ENCODE data around the gene RNF213. TPM values are rescaled to one million over a fixed set of nuclear protein-coding genes. Genes with fewer than 3 reads are reported as not detected.
"Not testable (repeated sequence)": the region's sequence is repeated elsewhere in the genome, so short reads cannot be mapped to it uniquely, and the experiment has no call there.

RNF213 gene
- total and polyA plus RNA-seq, 4 donors, result 67.0 to 198 (median 106) TPM

DNA sequence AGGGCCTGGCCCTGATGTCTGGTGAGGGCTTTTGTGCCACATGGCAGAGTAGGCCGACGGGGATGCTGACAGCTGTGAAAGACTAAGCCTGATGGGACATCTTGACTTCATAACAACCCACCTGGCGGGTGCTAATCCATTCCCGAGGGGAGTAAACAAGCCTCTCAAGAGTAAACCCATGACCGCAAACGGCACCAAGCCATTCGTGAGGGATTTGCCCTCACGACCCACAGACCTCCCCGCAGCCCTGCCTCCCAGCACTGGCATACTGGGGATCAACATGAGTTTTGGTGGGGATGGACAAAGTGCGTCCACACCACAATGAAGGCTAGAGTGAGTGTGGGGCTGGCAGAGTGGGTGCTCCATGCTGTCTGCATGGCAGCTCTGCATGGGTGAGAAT, 11.7 kb downstream of the RNF213 start:
- WGBS, 2 donors, result 92 to 94% methylated on average over 10 of the region's 10 CpGs
- TF ChIP-seq, protein P1, sequence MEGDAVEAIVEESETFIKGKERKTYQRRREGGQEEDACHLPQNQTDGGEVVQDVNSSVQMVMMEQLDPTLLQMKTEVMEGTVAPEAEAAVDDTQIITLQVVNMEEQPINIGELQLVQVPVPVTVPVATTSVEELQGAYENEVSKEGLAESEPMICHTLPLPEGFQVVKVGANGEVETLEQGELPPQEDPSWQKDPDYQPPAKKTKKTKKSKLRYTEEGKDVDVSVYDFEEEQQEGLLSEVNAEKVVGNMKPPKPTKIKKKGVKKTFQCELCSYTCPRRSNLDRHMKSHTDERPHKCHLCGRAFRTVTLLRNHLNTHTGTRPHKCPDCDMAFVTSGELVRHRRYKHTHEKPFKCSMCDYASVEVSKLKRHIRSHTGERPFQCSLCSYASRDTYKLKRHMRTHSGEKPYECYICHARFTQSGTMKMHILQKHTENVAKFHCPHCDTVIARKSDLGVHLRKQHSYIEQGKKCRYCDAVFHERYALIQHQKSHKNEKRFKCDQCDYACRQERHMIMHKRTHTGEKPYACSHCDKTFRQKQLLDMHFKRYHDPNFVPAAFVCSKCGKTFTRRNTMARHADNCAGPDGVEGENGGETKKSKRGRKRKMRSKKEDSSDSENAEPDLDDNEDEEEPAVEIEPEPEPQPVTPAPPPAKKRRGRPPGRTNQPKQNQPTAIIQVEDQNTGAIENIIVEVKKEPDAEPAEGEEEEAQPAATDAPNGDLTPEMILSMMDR (IDR thresholded peaks at IDR 0.05; ENCODE audit: control extremely low read depth, extremely low read depth), result no peak

DNA sequence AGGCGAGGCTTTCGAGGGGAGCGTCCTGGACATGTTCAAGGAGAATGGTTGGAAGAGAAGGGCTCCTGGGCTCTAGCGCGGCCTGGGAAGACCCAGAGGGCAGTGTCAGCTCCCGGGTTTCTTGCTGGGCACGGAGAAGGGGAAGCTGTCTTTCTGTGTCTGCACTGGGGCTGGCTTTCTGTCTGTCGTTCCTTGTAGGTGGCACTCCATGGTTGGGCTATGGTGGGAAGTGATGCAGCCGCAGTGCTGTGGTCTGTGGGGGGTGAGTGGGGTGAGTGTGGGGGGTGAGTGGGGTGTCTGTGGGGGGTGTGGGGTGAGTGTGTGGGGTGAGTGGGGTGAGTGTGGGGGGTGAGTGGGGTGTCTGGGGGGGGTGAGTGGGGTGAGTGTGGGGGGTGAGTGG, 13.7 kb downstream of the RNF213 start:
- ATAC-seq (ENCODE audit: insufficient read depth, low FRiP score) (no peak), DNase-seq (no peak)
- Histone ChIP-seq H3K36me3 (ENCODE audit: control insufficient read depth in 4 of 4, insufficient read depth in 4 of 4, low read length in 4 of 4) (peaks cover 0 to 39% (median 5%) of the 10 kb centered on the region in 4 donors), H3K27ac (ENCODE audit: low read depth in 1 of 2, low read length in 1 of 2) (no peak overlapping the region), H3K4me3 (no peak overlapping the region), H3K27me3 (ENCODE audit: control insufficient read depth in 3 of 3, insufficient read depth in 3 of 3, low read length in 2 of 3) (no peaks in the 10 kb centered on the region), H3K9me3 (ENCODE audit: control insufficient read depth in 4 of 4, insufficient read depth in 3 of 4, low read length in 3 of 4) (no peaks in the 10 kb centered on the region), H3K4me1 (ENCODE audit: control insufficient read depth in 5 of 5, insufficient read depth in 5 of 5, low read length in 5 of 5) (peaks cover 0 to 16% (median 0%) of the 10 kb centered on the region in 5 donors), H3K9ac (ENCODE audit: insufficient read depth in 1 of 2, low read length in 2 of 2) (no peak overlapping the region)
- WGBS, 2 donors, result 78 to 85% methylated on average over 9 of the region's 9 CpGs
- TF ChIP-seq, protein P1 (IDR thresholded peaks at IDR 0.05; ENCODE audit: control extremely low read depth, extremely low read depth), result no peak

More for the DNA sequence above, 11.7 kb downstream of the RNF213 start:
- H3K9ac ChIP-seq (ENCODE audit: insufficient read depth in 1 of 2, low read length in 2 of 2), result no peak overlapping the region
- no peak overlapping the region for H3K4me3 ChIP-seq
- DNase-seq, result no peak
- peaks cover 0 to 11% (median 0%) of the 10 kb centered on the region in 5 donors for H3K4me1 ChIP-seq (ENCODE audit: control insufficient read depth in 5 of 5, insufficient read depth in 5 of 5, low read length in 5 of 5)
- peaks cover 0 to 32% (median 12%) of the 10 kb centered on the region in 4 donors for H3K36me3 ChIP-seq (ENCODE audit: control insufficient read depth in 4 of 4, insufficient read depth in 4 of 4, low read length in 4 of 4)
- H3K27ac ChIP-seq (ENCODE audit: low read depth in 1 of 2, low read length in 1 of 2), result no peak overlapping the region
- no peak for ATAC-seq (ENCODE audit: insufficient read depth, low FRiP score)
- no peaks in the 10 kb centered on the region for H3K27me3 ChIP-seq (ENCODE audit: control insufficient read depth in 3 of 3, insufficient read depth in 3 of 3, low read length in 2 of 3)
- no peaks in the 10 kb centered on the region for H3K9me3 ChIP-seq (ENCODE audit: control insufficient read depth in 4 of 4, insufficient read depth in 3 of 4, low read length in 3 of 4)

DNA sequence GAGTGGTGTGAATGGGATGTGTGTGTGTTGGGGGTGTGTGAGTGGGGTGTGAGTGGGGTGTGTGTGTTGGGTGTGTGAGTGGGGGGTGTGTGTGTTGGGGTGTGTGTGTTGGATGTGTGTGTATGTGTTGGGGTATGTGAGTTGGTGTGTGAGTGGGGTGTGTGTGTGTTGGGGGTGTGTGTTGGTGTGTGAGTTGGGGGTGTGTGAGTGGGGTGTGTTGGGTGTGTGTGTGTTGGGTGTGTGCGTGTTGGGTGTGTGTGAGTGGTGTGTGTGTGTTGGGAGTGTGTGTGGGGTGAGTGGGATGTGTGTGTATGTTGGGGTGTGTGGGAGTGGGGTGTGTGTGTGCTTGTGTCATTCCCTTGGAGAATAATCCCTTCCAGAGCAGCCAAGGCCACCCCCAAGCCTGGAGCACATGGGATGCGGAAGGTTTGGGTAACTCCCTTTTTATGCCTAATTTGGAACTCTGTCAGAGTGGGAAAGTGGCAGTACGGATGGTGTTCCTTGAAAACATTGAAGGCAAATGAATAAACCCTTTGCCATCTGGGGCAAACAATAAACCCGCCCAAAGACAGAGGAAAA, 14.3 kb downstream of the RNF213 start:
- Histone ChIP-seq H3K27ac (ENCODE audit: low read depth in 1 of 2, low read length in 1 of 2) (peak overlapping the region in 1 of 2 donors; percentile 21), H3K4me1 (ENCODE audit: control insufficient read depth in 5 of 5, insufficient read depth in 5 of 5, low read length in 5 of 5) (peaks cover 0 to 14% (median 0%) of the 10 kb centered on the region in 5 donors), H3K9me3 (ENCODE audit: control insufficient read depth in 4 of 4, insufficient read depth in 3 of 4, low read length in 3 of 4) (no peaks in the 10 kb centered on the region), H3K9ac (ENCODE audit: insufficient read depth in 1 of 2, low read length in 2 of 2) (no peak overlapping the region), H3K27me3 (ENCODE audit: control insufficient read depth in 3 of 3, insufficient read depth in 3 of 3, low read length in 2 of 3) (no peaks in the 10 kb centered on the region), H3K4me3 (no peak overlapping the region), H3K36me3 (ENCODE audit: control insufficient read depth in 4 of 4, insufficient read depth in 4 of 4, low read length in 4 of 4) (peaks cover 0 to 40% (median 1%) of the 10 kb centered on the region in 4 donors)
- WGBS, 2 donors, result 94 to 95% methylated on average over 4 of the region's 4 CpGs
- ATAC-seq (ENCODE audit: insufficient read depth, low FRiP score), result no peak
- TF ChIP-seq, protein P1 (IDR thresholded peaks at IDR 0.05; ENCODE audit: control extremely low read depth, extremely low read depth), result no peak
- DNase-seq, result peak in 1 of 3 donors; percentile 9

DNA sequence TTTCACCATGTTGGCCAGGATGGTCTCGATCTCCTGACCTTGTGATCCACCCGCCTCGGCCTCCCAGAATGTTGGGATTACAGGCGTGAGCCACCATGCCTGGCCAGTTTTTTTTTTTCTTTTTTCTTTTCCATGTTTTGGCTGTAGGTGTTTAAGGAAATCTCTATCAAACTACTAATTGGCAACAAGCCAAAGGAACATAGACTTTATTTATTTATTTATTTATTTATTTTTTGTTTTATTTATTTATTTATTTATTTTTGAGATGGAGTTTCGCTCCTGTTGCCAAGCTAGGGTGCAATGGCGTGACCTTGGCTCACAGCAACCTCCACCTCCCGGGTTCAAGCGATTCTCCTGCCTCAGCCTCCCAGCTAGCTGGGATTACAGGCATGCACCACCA, 15.2 kb downstream of the RNF213 start:
- 96 to 98% methylated on average over 8 of the region's 8 CpGs for WGBS, 2 donors
- not testable (repeated sequence) for DNase-seq; H3K27ac ChIP-seq (ENCODE audit: low read depth in 1 of 2, low read length in 1 of 2); ATAC-seq (ENCODE audit: insufficient read depth, low FRiP score); H3K4me3 ChIP-seq; H3K9me3 ChIP-seq (ENCODE audit: control insufficient read depth in 4 of 4, insufficient read depth in 3 of 4, low read length in 3 of 4); H3K27me3 ChIP-seq (ENCODE audit: control insufficient read depth in 3 of 3, insufficient read depth in 3 of 3, low read length in 2 of 3); H3K9ac ChIP-seq (ENCODE audit: insufficient read depth in 1 of 2, low read length in 2 of 2)
- Histone ChIP-seq H3K36me3 (ENCODE audit: control insufficient read depth in 4 of 4, insufficient read depth in 4 of 4, low read length in 4 of 4) (peaks cover 0 to 41% (median 1%) of the 10 kb centered on the region in 4 donors), H3K4me1 (ENCODE audit: control insufficient read depth in 5 of 5, insufficient read depth in 5 of 5, low read length in 5 of 5) (peaks cover 0 to 11% (median 0%) of the 10 kb centered on the region in 5 donors)

All from lung (tissue), 12 donors.